Fibroblast of the aortic adventitia (primary cell): ENCODE results near the gene ANO10. TPM values are rescaled to one million over a fixed set of nuclear protein-coding genes. Genes with fewer than 3 reads are reported as not detected.

Experiments used
- DNase-seq: peaks from one replicate; pipeline ENCODE4 v3.0.0-alpha.2; 2010; ENCODE audit warnings: low read depth
- H3K4me3 ChIP-seq: 2 replicates; pipeline ENCODE4 v1.5.1; 2011; ENCODE audit warnings: low read depth, mild to moderate bottlenecking, control low read depth, low read length, moderate library complexity
- CTCF ChIP-seq: IDR thresholded peaks from 2 replicates; pipeline ENCODE4 v1.5.1; 2011; ENCODE audit warnings: mild to moderate bottlenecking, low read length, control low read depth, inconsistent platforms; ENCODE audit not compliant: insufficient read depth
- total RNA-seq: library from RNA; depleted of rRNA; stranded (reverse); fragments of >200 nt; gene quantifications from 2 replicates; pipeline ENCODE4 v1.2.3, GENCODE V29; 2012; ENCODE audit warnings: low replicate concordance

Gene ANO10
- total RNA-seq, 1 donor = 46.4 TPM

DNA sequence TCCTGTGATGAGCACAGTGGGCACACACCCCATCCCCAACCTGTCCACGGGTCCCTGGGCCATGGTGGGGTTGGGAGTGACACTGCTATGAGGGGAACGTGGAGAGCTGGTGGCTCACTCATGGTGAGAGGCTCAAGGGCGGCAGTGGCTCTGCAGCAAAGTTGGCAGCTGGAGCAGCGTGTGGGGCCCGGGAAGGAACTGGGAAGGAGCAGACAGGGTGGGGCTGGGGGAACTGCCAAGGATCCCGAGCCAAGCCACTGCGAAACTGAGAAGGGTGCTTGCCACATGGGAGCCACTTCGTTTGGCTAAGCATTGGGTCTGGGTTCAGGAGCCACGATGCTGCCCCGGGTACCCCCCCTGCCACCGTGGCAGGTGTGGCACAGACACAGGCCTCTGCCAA lies 255.3 kb downstream of the ANO10 start:
- no peak overlapping the region for H3K4me3 ChIP-seq
- DNase-seq = peak; percentile 14
- TF ChIP-seq CTCF = no peak

DNA sequence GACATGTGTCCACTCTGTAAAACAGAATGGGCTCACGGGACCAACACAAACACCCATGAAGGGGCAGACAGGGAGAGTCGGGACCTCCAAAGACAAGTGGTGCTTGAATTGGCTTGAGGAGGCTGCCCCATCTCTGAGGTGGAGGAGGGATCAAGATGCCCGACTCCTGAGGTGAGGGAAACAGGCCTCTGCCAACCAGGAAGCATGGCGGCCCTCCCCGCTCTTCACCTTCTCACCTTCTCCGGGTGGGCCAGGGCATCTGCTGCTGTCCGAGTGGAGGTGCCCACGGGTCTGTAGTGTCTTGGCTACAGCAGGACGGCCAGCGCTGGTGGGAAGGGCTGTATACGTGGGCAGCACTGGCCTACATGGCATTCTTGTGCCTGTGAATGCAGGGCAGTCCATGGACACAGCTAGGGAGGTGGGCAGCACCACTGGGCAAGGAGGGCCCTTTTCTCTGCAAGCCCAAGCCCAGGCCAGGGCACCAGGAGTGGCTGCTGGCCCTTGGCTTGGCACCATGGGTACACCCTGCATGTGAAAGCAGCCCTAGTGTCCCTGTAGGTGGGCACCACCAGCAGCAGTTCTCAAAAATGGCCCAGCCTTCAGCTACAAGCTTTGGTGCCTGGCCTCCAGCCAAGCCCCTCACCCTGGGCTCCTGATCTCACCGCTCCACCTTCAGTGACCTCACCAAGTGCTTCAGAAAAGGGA lies 256.1 kb downstream of the ANO10 start:
- no peak overlapping the region for H3K4me3 ChIP-seq
- no peak for DNase-seq
- no peak for TF ChIP-seq CTCF

DNA sequence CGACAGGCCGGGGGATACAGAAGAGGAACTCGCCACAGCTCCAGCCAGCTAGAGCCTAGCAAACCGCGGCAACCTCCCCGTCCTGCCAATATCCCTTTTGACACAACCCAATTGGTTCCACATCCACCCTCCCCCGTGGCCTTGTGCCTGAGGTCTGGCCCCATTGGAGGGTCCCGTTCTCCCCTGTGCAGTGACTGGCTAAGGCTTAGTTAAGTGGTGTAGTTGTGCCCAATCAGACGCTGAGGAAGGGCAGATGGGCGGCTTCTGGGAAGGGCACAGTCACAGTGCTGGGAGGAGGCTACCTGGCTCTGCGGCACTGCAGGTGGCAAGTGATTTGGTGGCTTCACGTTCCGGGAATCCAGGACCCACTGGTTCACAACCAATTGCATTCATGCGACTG lies 256.9 kb downstream of the ANO10 start:
- TF ChIP-seq CTCF = no peak
- DNase-seq = no peak
- H3K4me3 ChIP-seq = no peak overlapping the region

DNA sequence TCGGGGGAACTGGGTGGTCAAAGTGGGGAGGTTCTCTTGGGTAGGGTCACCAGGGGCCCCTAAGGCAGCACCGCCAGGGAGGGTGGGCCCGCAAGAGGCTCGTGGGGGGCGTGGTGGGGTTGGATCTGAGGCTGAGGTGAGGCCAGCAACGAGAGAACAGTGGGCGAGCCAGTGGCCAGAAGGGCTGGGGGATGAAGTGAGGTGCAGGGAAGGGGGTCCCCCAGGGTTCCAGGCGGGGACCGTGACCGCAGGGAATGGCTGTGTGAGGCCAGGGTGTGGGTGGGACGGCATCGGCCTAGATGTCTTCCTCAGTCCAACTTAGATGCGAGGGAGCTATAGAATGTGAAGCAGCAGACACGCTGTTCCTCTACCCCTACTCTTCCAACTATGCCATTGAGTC lies 257.3 kb downstream of the ANO10 start:
- no peak for DNase-seq
- TF ChIP-seq CTCF = no peak

GRCh38 chr3:43363621-43364266 lies 258.1 kb downstream of the ANO10 start:
- TF ChIP-seq CTCF = no peak
- no peak for DNase-seq
- H3K4me3 ChIP-seq = no peak overlapping the region

More for the DNA sequence above, 257.3 kb downstream of the ANO10 start:
- no peak overlapping the region for H3K4me3 ChIP-seq

- no peak for TF ChIP-seq CTCF
- DNase-seq = no peak
- no peak overlapping the region for H3K4me3 ChIP-seq
Measured at GRCh38 chr3:43362961-43363360, 258.9 kb downstream of the ANO10 start.
